GM19455 (cell line): ENCODE data around the gene HPRT1.
"Not testable (repeated sequence)": the region's sequence is repeated elsewhere in the genome, so short reads cannot be mapped to it uniquely, and the experiment has no call there.

Experiments used
- ATAC-seq: cut with Tn5 transposase; IDR thresholded peaks from one replicate; pipeline ENCODE4 v1.9.1; 2021; ENCODE audit not compliant: unreplicated experiment

Gene HPRT1

GRCh38 chrX:134460005-134460861, at the start of gene HPRT1:
TSS of gene HPRT1 (plus strand) at chrX:134460165. CDS start at chrX:134460312, 147 bp downstream.
- ATAC-seq: peak; percentile 84

GRCh38 chrX:134416087-134416486, 43.9 kb upstream of the HPRT1 start:
- ATAC-seq: no peak

GRCh38 chrX:134418317-134419113, 41.5 kb upstream of the HPRT1 start:
- no peak for ATAC-seq

GRCh38 chrX:134419784-134420183, 40.2 kb upstream of the HPRT1 start:
- ATAC-seq: no peak

- ATAC-seq: no peak
These were observed 36.4 kb upstream of the HPRT1 start for GRCh38 chrX:134423606-134424005.

- ATAC-seq: no peak
These were observed 33.7 kb upstream of the HPRT1 start for GRCh38 chrX:134426281-134426680.

GRCh38 chrX:134431894-134432293, 28.1 kb upstream of the HPRT1 start:
- ATAC-seq: no peak

GRCh38 chrX:134435894-134436293, 24.1 kb upstream of the HPRT1 start:
- no peak for ATAC-seq

GRCh38 chrX:134443020-134443419, 16.9 kb upstream of the HPRT1 start:
- no peak for ATAC-seq

- no peak for ATAC-seq
These were observed 16.5 kb upstream of the HPRT1 start for GRCh38 chrX:134443461-134443860.

GRCh38 chrX:134444681-134445080, 15.3 kb upstream of the HPRT1 start:
- no peak for ATAC-seq

- no peak for ATAC-seq
These were observed 7.4 kb upstream of the HPRT1 start for GRCh38 chrX:134452596-134452995.

- no peak for ATAC-seq
These were observed 6.3 kb upstream of the HPRT1 start for GRCh38 chrX:134453631-134454030.

GRCh38 chrX:134454506-134454905, 5.5 kb upstream of the HPRT1 start:
- no peak for ATAC-seq

- no peak for ATAC-seq
These were observed 2.3 kb upstream of the HPRT1 start for GRCh38 chrX:134457708-134458107.

- peak; percentile 29 for ATAC-seq
These were observed 321 bp upstream of the HPRT1 start for GRCh38 chrX:134459683-134460004.

- ATAC-seq: peak; percentile 9
These were observed 876 bp downstream of the HPRT1 start for GRCh38 chrX:134460862-134461220.

- no peak for ATAC-seq
These were observed 1.5 kb downstream of the HPRT1 start for GRCh38 chrX:134461437-134461836.

GRCh38 chrX:134462927-134463326, 3.0 kb downstream of the HPRT1 start:
- ATAC-seq: no peak

- ATAC-seq: not testable (repeated sequence)
These were observed 4.5 kb downstream of the HPRT1 start for GRCh38 chrX:134464453-134464852.

- no peak for ATAC-seq
These were observed 9.5 kb downstream of the HPRT1 start for GRCh38 chrX:134469486-134469885.

- no peak for ATAC-seq
These were observed 10.0 kb downstream of the HPRT1 start for GRCh38 chrX:134470013-134470412.
